ENCODE measurements around the gene CTNNBIP1.

DNA sequence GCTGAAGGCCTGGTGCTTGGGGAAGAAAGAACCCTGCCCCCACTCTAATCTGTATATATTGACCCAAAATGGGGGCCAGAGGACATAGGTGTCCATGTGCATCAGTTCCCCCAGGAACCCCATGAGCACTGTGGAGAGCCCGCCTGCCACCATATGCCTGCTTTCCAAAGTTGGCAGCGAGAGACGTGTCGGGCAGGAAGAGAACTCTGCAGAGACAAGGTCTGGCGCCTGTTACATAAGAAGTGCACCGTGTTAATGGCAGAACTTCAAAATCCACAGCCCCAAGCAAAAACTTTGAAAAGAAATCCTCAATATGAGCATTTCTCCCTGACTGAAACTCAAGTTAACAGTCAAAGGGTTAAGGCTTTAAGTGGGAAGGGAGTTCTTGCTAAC, 8.0 kb downstream of the CTNNBIP1 start:
- TF ChIP-seq EZH2 (IDR thresholded peaks at IDR 0.05; ENCODE audit: borderline replicate concordance, low read length), result no peak
- TF ChIP-seq CTCF (IDR thresholded peaks at IDR 0.05; ENCODE audit: low read length), result no peak
